H54 (cell line): ENCODE data around the gene KRR1.
"Not testable (repeated sequence)": the region's sequence is repeated elsewhere in the genome, so short reads cannot be mapped to it uniquely, and the experiment has no call there.

Source experiments
- DNase-seq: peaks from one replicate; pipeline ENCODE4 v3.0.0; 2011; ENCODE audit warnings: low spot score, mixed read lengths; ENCODE audit not compliant: insufficient read length
- FAIRE-seq: peaks from 3 replicates; lab custom pipeline; 2011; peaks lifted over from hg19 to GRCh38; lab: Jason Lieb, UNC
- POLR2A ChIP-seq: IDR thresholded peaks from 2 replicates; pipeline ENCODE4 v1.6.1; 2011; ENCODE audit warnings: low read depth, mild to moderate bottlenecking, low read length

Gene KRR1

GRCh38 chr12:75503866-75504265 is 7.5 kb downstream of the KRR1 start:
- DNase-seq (no peak), FAIRE-seq (no peak)
- TF ChIP-seq POLR2A = no peak

GRCh38 chr12:75503459-75503858 is 8.0 kb downstream of the KRR1 start:
- DNase-seq (no peak), FAIRE-seq (no peak)
- TF ChIP-seq POLR2A = no peak

- no peak for TF ChIP-seq POLR2A
- DNase-seq (no peak), FAIRE-seq (peak; percentile 33)
Observed at GRCh38 chr12:75491169-75491568, 20.2 kb downstream of the KRR1 start.

GRCh38 chr12:75489613-75490210 is 21.7 kb downstream of the KRR1 start:
- TF ChIP-seq POLR2A = no peak
- no peak for DNase-seq
- peak; percentile 99 for FAIRE-seq

GRCh38 chr12:75489187-75489586 is 22.2 kb downstream of the KRR1 start:
- DNase-seq = no peak
- TF ChIP-seq POLR2A = no peak
- no peak for FAIRE-seq

- no peak for TF ChIP-seq POLR2A
- DNase-seq = no peak
- FAIRE-seq = peak; percentile 91
Observed at GRCh38 chr12:75488553-75488952, 22.9 kb downstream of the KRR1 start.

- FAIRE-seq (no peak), DNase-seq (no peak)
- no peak for TF ChIP-seq POLR2A
Observed at GRCh38 chr12:75487308-75487707, 24.1 kb downstream of the KRR1 start.

GRCh38 chr12:75484450-75484849 is 27.0 kb downstream of the KRR1 start:
- not testable (repeated sequence) for FAIRE-seq, DNase-seq

GRCh38 chr12:75483431-75483830 is 28.0 kb downstream of the KRR1 start:
- FAIRE-seq (peak; percentile 30), DNase-seq (no peak)
- TF ChIP-seq POLR2A = no peak

GRCh38 chr12:75482646-75483045 is 28.8 kb downstream of the KRR1 start:
- no peak for TF ChIP-seq POLR2A
- FAIRE-seq (peak; percentile 67), DNase-seq (no peak)

GRCh38 chr12:75481774-75482173 is 29.6 kb downstream of the KRR1 start:
- FAIRE-seq = peak; percentile 82
- DNase-seq = no peak

GRCh38 chr12:75481013-75481705 is 30.2 kb downstream of the KRR1 start:
- DNase-seq = no peak
- no peak for TF ChIP-seq POLR2A
- FAIRE-seq = no peak

More at GRCh38 chr12:75481774-75482173, 29.6 kb downstream of the KRR1 start:
- TF ChIP-seq POLR2A = no peak

- TF ChIP-seq POLR2A = no peak
- FAIRE-seq (peak; percentile 98), DNase-seq (peak; percentile 42)
Observed at GRCh38 chr12:75480469-75480949, 30.9 kb downstream of the KRR1 start, which contains the start of gene GLIPR1. GLIPR1 (plus strand) TSS chr12:75480755; CDS start chr12:75480881, 126 bp downstream.

- no peak for FAIRE-seq
- no peak for DNase-seq
Observed at GRCh38 chr12:75479963-75480461, 31.4 kb downstream of the KRR1 start.

More at GRCh38 chr12:75479963-75480461, 31.4 kb downstream of the KRR1 start:
- TF ChIP-seq POLR2A = no peak
